ENCODE results near the gene GPC5. TPM values are rescaled to one million over a fixed set of nuclear protein-coding genes. Genes with fewer than 3 reads are reported as not detected.

The GPC5 gene
- total RNA-seq, 2 donors from 2014 or later = 0.22 to 0.51 TPM

DNA sequence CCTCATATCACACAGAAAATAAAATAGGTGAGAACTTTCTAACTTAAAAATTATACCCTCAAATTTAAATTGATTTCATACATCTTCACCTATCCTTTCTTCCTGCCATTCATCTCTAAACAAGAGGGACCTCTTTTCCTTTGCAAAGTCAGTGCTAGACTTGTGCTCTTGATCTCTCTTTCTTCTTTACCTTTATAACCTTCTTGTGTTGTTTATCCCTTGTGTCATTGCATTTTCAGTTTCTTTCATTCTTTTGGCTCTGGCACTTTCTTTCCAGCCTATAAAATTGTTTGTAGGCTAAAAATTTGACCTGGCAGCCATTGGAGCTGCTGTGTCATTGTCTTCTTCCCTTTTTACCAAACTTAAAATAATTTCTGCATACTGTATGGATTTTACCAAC lies 190.1 kb downstream of the GPC5 start:
- Mint-ChIP-seq H3K36me3 (ENCODE audit: low read depth) (no peaks in the 10 kb centered on the region), H3K9me3 (no peaks in the 10 kb centered on the region), H3K4me1 (peaks cover 8% of the 10 kb centered on the region), H3K4me3 (no peak overlapping the region), H3K27me3 (ENCODE audit: insufficient read depth) (no peaks in the 10 kb centered on the region), H3K27ac (no peak overlapping the region)
- H3K4me3 ChIP-seq (ENCODE audit: low read length) = no peak overlapping the region
- no peaks in the 10 kb centered on the region for H3K36me3 ChIP-seq (ENCODE audit: control insufficient read depth, insufficient read depth, low read length)
- H3K4me1 ChIP-seq (ENCODE audit: control insufficient read depth, insufficient read depth, low read length) = peaks cover 9% of the 10 kb centered on the region
- no peaks in the 10 kb centered on the region for H3K9me3 ChIP-seq (ENCODE audit: control insufficient read depth, low read length)
- H3K27ac ChIP-seq (ENCODE audit: low read depth, low read length) = no peak overlapping the region
- no peaks in the 10 kb centered on the region for H3K27me3 ChIP-seq (ENCODE audit: control insufficient read depth, insufficient read depth, low read length, poor library complexity, severe bottlenecking)
- no peak overlapping the region for H3K9ac ChIP-seq (ENCODE audit: extremely low read depth, low read length, poor library complexity, severe bottlenecking)
- TF ChIP-seq, protein P1, sequence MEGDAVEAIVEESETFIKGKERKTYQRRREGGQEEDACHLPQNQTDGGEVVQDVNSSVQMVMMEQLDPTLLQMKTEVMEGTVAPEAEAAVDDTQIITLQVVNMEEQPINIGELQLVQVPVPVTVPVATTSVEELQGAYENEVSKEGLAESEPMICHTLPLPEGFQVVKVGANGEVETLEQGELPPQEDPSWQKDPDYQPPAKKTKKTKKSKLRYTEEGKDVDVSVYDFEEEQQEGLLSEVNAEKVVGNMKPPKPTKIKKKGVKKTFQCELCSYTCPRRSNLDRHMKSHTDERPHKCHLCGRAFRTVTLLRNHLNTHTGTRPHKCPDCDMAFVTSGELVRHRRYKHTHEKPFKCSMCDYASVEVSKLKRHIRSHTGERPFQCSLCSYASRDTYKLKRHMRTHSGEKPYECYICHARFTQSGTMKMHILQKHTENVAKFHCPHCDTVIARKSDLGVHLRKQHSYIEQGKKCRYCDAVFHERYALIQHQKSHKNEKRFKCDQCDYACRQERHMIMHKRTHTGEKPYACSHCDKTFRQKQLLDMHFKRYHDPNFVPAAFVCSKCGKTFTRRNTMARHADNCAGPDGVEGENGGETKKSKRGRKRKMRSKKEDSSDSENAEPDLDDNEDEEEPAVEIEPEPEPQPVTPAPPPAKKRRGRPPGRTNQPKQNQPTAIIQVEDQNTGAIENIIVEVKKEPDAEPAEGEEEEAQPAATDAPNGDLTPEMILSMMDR (conservative IDR thresholded peaks at IDR 0.05) = no peak
- DNase-seq = no peak

DNA sequence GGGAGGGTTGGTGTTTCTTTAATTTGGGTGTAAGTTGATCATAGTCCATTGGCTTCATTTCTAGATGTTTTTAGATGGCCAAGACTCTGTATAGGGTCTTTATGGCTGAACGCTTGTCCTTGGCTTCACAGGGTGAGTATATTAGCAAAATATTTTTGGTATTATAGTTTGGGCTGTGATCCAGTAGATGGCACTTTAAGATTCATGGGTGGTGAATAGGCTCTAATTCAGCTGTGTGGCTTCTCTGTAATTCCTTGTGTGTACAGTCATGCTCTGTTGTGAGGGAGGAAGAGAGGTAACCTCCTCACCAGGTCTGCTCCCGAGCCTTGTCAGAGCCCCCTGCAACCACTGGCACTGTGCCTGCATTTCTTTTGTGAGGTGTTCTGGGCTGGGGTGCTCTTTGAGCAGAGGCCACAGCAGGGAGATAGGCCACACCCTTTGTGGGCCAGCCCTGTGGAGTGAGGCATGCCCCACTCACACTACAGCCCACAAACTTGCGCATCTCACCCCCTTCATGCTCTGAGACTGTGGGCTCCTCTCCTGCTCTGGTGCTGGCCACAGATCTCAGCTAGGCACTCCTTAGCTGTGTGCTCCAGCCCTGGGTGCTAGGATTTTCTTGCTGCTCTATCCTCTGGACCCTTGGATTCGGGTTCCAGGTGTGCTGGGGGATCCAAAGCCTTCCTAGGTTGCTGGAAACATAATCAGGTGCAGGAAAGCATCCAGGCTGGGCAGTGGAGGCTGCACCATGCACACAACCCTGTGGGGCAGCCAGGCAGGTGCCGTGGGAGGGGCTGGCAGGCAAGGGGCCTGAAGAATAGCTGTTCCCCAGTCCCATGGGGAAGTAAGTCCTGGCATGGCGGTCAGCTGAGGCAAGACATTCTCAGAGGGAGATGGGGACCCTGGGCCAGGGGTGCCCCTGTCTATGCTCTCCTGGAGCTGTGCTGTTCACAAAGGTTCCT lies 193.9 kb downstream of the GPC5 start:
- WGBS, 2 experiments (ENCODE audit: insufficient coverage in 1 of 2, insufficient read length in 1 of 2) = 74 to 94% methylated on average over 2 to 6 of the region's 6 CpGs
- H3K9me3 Mint-ChIP-seq = no peaks in the 10 kb centered on the region

GRCh38 chr13:91593456-91593855 lies 195.0 kb downstream of the GPC5 start:
- H3K4me1 Mint-ChIP-seq = peaks cover 2% of the 10 kb centered on the region
- no peak overlapping the region for H3K4me3 Mint-ChIP-seq
- TF ChIP-seq, protein P1 (conservative IDR thresholded peaks at IDR 0.05) = no peak
- no peaks in the 10 kb centered on the region for H3K9me3 Mint-ChIP-seq
- H3K27ac Mint-ChIP-seq = no peak overlapping the region
- no peak for DNase-seq
- no peak overlapping the region for H3K9ac ChIP-seq (ENCODE audit: extremely low read depth, low read length, poor library complexity, severe bottlenecking)
- H3K36me3 Mint-ChIP-seq (ENCODE audit: low read depth) = no peaks in the 10 kb centered on the region
- no peaks in the 10 kb centered on the region for H3K36me3 ChIP-seq (ENCODE audit: control insufficient read depth, insufficient read depth, low read length)
- no peaks in the 10 kb centered on the region for H3K4me1 ChIP-seq (ENCODE audit: control insufficient read depth, insufficient read depth, low read length)
- no peak overlapping the region for H3K27ac ChIP-seq (ENCODE audit: low read depth, low read length)
- no peaks in the 10 kb centered on the region for H3K27me3 Mint-ChIP-seq (ENCODE audit: insufficient read depth)
- no peak overlapping the region for H3K4me3 ChIP-seq (ENCODE audit: low read length)
- no peaks in the 10 kb centered on the region for H3K27me3 ChIP-seq (ENCODE audit: control insufficient read depth, insufficient read depth, low read length, poor library complexity, severe bottlenecking)
- no CpG with 5 or more reads among the region's 1 CpG for WGBS, 2 experiments (ENCODE audit: insufficient coverage in 1 of 2, insufficient read length in 1 of 2)
- H3K9me3 ChIP-seq (ENCODE audit: control insufficient read depth, low read length) = no peaks in the 10 kb centered on the region

More for the DNA sequence above, 193.9 kb downstream of the GPC5 start:
- TF ChIP-seq, protein P1 (conservative IDR thresholded peaks at IDR 0.05) = no peak
- Histone ChIP-seq H3K36me3 (ENCODE audit: control insufficient read depth, insufficient read depth, low read length) (no peaks in the 10 kb centered on the region), H3K9ac (ENCODE audit: extremely low read depth, low read length, poor library complexity, severe bottlenecking) (no peak overlapping the region), H3K4me3 (ENCODE audit: low read length) (no peak overlapping the region), H3K27me3 (ENCODE audit: control insufficient read depth, insufficient read depth, low read length, poor library complexity, severe bottlenecking) (no peaks in the 10 kb centered on the region), H3K27ac (ENCODE audit: low read depth, low read length) (no peak overlapping the region), H3K4me1 (ENCODE audit: control insufficient read depth, insufficient read depth, low read length) (peaks cover 9% of the 10 kb centered on the region), H3K9me3 (ENCODE audit: control insufficient read depth, low read length) (no peaks in the 10 kb centered on the region)
- H3K27me3 Mint-ChIP-seq (ENCODE audit: insufficient read depth) = no peaks in the 10 kb centered on the region
- H3K4me3 Mint-ChIP-seq = no peak overlapping the region
- H3K36me3 Mint-ChIP-seq (ENCODE audit: low read depth) = no peaks in the 10 kb centered on the region
- H3K27ac Mint-ChIP-seq = no peak overlapping the region
- DNase-seq = no peak
- peaks cover 8% of the 10 kb centered on the region for H3K4me1 Mint-ChIP-seq
